IPS-15b (cell line): Measurements from ENCODE around the gene LDLRAD2.
"Not testable (repeated sequence)": the region's sequence is repeated elsewhere in the genome, so short reads cannot be mapped to it uniquely, and the experiment has no call there.

ENCODE experiments used
- H3K27me3 ChIP-seq: one replicate; pipeline ENCODE4 v1.6.1; 2013; ENCODE audit warnings: low read length; ENCODE audit not compliant: control insufficient read depth, insufficient read depth
- H3K36me3 ChIP-seq: one replicate; pipeline ENCODE4 v1.6.1; 2013; ENCODE audit warnings: low read length; ENCODE audit not compliant: control insufficient read depth, insufficient read depth
- H3K4me1 ChIP-seq: one replicate; pipeline ENCODE4 v1.6.1; 2013; ENCODE audit warnings: mild to moderate bottlenecking, low read length; ENCODE audit not compliant: control insufficient read depth, insufficient read depth
- H3K4me3 ChIP-seq: one replicate; pipeline ENCODE4 v1.5.1; 2013; ENCODE audit warnings: low read depth, low read length
- H3K9ac ChIP-seq: one replicate; pipeline ENCODE4 v1.6.1; 2013; ENCODE audit warnings: low read depth, mild to moderate bottlenecking, low read length
- H3K9me3 ChIP-seq: one replicate; pipeline ENCODE4 v1.6.1; 2013; ENCODE audit warnings: mild to moderate bottlenecking, low read length; ENCODE audit not compliant: control insufficient read depth, insufficient read depth

The LDLRAD2 gene

GRCh38 chr1:21818656-21819055 lies 6.6 kb downstream of the LDLRAD2 start:
- peaks cover 4% of the 10 kb centered on the region for H3K36me3 ChIP-seq
- no peaks in the 10 kb centered on the region for H3K27me3 ChIP-seq
- no peak overlapping the region for H3K4me3 ChIP-seq
- no peaks in the 10 kb centered on the region for H3K9me3 ChIP-seq
- H3K9ac ChIP-seq, result no peak overlapping the region
- H3K4me1 ChIP-seq, result no peaks in the 10 kb centered on the region

- Histone ChIP-seq H3K4me3 (no peak overlapping the region), H3K9me3 (no peaks in the 10 kb centered on the region), H3K4me1 (no peaks in the 10 kb centered on the region), H3K9ac (no peak overlapping the region), H3K36me3 (peaks cover 4% of the 10 kb centered on the region), H3K27me3 (no peaks in the 10 kb centered on the region)
These were observed 8.7 kb downstream of the LDLRAD2 start for GRCh38 chr1:21820597-21821232.

GRCh38 chr1:21821385-21822019 lies 9.4 kb downstream of the LDLRAD2 start:
- Histone ChIP-seq H3K9me3 (no peaks in the 10 kb centered on the region), H3K4me3 (no peak overlapping the region), H3K4me1 (no peaks in the 10 kb centered on the region), H3K36me3 (peaks cover 4% of the 10 kb centered on the region), H3K27me3 (no peaks in the 10 kb centered on the region), H3K9ac (no peak overlapping the region)

- H3K4me3 ChIP-seq, result no peak overlapping the region
- H3K36me3 ChIP-seq, result peaks cover 4% of the 10 kb centered on the region
- no peaks in the 10 kb centered on the region for H3K4me1 ChIP-seq
- H3K27me3 ChIP-seq, result no peaks in the 10 kb centered on the region
- H3K9me3 ChIP-seq, result no peaks in the 10 kb centered on the region
- H3K9ac ChIP-seq, result no peak overlapping the region
These were observed 10.3 kb downstream of the LDLRAD2 start for GRCh38 chr1:21822349-21822748.

GRCh38 chr1:21823206-21823979 lies 11.3 kb downstream of the LDLRAD2 start:
- H3K27me3 ChIP-seq, result no peaks in the 10 kb centered on the region
- no peaks in the 10 kb centered on the region for H3K4me1 ChIP-seq
- H3K9me3 ChIP-seq, result no peaks in the 10 kb centered on the region
- no peak overlapping the region for H3K9ac ChIP-seq
- peaks cover 14% of the 10 kb centered on the region for H3K36me3 ChIP-seq
- H3K4me3 ChIP-seq, result no peak overlapping the region

DNA sequence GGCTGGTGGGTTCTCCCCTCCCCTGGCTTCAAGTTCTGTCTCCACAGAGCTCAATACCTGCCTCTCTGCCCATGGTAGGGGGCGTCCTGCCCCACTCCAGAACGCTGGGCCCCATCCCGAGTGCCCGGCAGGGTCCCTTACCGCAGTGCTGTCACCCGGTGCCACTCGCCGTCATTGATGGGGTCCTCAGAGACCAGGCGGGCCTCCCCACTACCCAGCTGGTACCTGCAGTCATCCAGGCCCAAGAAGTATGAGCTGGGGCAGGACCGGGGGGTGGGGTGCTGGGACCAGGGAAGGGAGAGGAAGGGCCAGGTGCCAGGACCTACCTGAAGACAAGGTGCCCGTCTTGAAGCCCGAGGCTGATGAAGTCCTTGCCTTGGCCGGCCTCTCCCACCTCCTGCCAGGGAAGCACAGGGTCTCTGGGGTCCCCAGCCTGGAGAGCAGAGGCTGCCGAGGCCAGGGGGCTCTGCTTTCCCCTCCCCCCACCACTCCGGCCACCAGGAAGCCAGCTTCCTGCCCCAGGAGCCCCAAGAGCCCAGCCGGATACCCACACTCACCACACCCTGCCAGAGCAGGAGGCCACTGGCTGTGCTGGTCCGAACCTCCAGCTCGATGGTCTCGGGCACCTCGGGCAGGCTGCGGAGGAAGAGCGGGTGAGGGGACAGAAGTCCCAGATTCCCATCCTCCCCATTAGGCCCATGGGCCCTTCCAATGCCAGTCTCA lies 12.1 kb downstream of the LDLRAD2 start:
- H3K9ac ChIP-seq, result no peak overlapping the region
- no peaks in the 10 kb centered on the region for H3K27me3 ChIP-seq
- no peaks in the 10 kb centered on the region for H3K4me1 ChIP-seq
- peaks cover 22% of the 10 kb centered on the region for H3K36me3 ChIP-seq
- no peak overlapping the region for H3K4me3 ChIP-seq
- no peaks in the 10 kb centered on the region for H3K9me3 ChIP-seq

- Histone ChIP-seq H3K4me3 (no peak overlapping the region), H3K27me3 (no peaks in the 10 kb centered on the region), H3K9me3 (no peaks in the 10 kb centered on the region), H3K4me1 (no peaks in the 10 kb centered on the region), H3K36me3 (peaks cover 29% of the 10 kb centered on the region), H3K9ac (no peak overlapping the region)
These were observed 12.9 kb downstream of the LDLRAD2 start for GRCh38 chr1:21824926-21825325.

GRCh38 chr1:21825393-21825792 lies 13.3 kb downstream of the LDLRAD2 start:
- H3K27me3 ChIP-seq, result no peaks in the 10 kb centered on the region
- peaks cover 30% of the 10 kb centered on the region for H3K36me3 ChIP-seq
- H3K4me3 ChIP-seq, result no peak overlapping the region
- no peaks in the 10 kb centered on the region for H3K9me3 ChIP-seq
- no peak overlapping the region for H3K9ac ChIP-seq
- no peaks in the 10 kb centered on the region for H3K4me1 ChIP-seq

GRCh38 chr1:21826694-21827093 lies 14.6 kb downstream of the LDLRAD2 start:
- H3K27me3 ChIP-seq, H3K4me3 ChIP-seq, H3K9ac ChIP-seq, H3K4me1 ChIP-seq, H3K9me3 ChIP-seq: not testable (repeated sequence)
- H3K36me3 ChIP-seq, result peaks cover 41% of the 10 kb centered on the region

GRCh38 chr1:21827141-21827679 lies 15.1 kb downstream of the LDLRAD2 start:
- H3K4me1 ChIP-seq, result no peaks in the 10 kb centered on the region
- no peak overlapping the region for H3K9ac ChIP-seq
- no peak overlapping the region for H3K4me3 ChIP-seq
- no peaks in the 10 kb centered on the region for H3K27me3 ChIP-seq
- no peaks in the 10 kb centered on the region for H3K9me3 ChIP-seq
- H3K36me3 ChIP-seq, result peaks cover 46% of the 10 kb centered on the region

DNA sequence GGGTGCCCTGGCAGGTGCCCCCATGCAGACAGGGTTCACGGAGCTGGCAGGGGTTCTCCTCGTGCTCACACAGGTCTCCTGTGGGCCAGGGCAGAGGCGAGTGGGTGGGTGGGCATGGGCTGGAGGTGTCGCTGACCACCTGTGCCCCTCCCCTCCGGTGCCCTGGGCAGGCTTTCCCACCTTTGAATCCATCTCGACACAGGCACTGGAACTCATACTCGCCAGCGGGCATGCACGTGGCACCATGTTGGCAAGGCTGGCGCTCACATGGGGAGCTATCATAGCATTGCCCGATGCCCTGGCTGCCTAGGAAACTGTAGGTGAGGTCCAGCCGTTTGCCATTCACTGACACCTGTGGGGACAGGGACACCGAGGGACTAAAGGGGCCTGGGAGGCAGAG lies 16.0 kb downstream of the LDLRAD2 start:
- H3K27me3 ChIP-seq, result no peaks in the 10 kb centered on the region
- H3K36me3 ChIP-seq, result peaks cover 49% of the 10 kb centered on the region
- no peaks in the 10 kb centered on the region for H3K4me1 ChIP-seq
- no peak overlapping the region for H3K9ac ChIP-seq
- no peaks in the 10 kb centered on the region for H3K9me3 ChIP-seq
- H3K4me3 ChIP-seq, result no peak overlapping the region
